Measurements from ENCODE around the gene RNF130. TPM values are rescaled to one million over a fixed set of nuclear protein-coding genes. Genes with fewer than 3 reads are reported as not detected.
"Not testable (repeated sequence)": the region's sequence is repeated elsewhere in the genome, so short reads cannot be mapped to it uniquely, and the experiment has no call there.

RNF130 gene
- total RNA-seq, 4 donors from 2014 or later, result 24.4 to 63.3 (median 36.2) TPM

GRCh38 chr5:180020176-180020575 is 51.4 kb downstream of the RNF130 start:
- no peak for DNase-seq (ENCODE audit: low spot score in 2 of 2)
- no peak for TF ChIP-seq POLR2A (IDR thresholded peaks at IDR 0.05)
- TF ChIP-seq, protein P1, sequence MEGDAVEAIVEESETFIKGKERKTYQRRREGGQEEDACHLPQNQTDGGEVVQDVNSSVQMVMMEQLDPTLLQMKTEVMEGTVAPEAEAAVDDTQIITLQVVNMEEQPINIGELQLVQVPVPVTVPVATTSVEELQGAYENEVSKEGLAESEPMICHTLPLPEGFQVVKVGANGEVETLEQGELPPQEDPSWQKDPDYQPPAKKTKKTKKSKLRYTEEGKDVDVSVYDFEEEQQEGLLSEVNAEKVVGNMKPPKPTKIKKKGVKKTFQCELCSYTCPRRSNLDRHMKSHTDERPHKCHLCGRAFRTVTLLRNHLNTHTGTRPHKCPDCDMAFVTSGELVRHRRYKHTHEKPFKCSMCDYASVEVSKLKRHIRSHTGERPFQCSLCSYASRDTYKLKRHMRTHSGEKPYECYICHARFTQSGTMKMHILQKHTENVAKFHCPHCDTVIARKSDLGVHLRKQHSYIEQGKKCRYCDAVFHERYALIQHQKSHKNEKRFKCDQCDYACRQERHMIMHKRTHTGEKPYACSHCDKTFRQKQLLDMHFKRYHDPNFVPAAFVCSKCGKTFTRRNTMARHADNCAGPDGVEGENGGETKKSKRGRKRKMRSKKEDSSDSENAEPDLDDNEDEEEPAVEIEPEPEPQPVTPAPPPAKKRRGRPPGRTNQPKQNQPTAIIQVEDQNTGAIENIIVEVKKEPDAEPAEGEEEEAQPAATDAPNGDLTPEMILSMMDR (IDR thresholded peaks at IDR 0.05), result no peak
- WGBS, 2 donors, result 92 to 98% methylated on average over 14 of the region's 15 CpGs
- intact Hi-C loops (cut with DNase I; ENCODE audit: low total_unique reads), result no loop called here
- no peak overlapping the region for H3K4me3 ChIP-seq (ENCODE audit: low read depth, poor library complexity, severe bottlenecking)

DNA sequence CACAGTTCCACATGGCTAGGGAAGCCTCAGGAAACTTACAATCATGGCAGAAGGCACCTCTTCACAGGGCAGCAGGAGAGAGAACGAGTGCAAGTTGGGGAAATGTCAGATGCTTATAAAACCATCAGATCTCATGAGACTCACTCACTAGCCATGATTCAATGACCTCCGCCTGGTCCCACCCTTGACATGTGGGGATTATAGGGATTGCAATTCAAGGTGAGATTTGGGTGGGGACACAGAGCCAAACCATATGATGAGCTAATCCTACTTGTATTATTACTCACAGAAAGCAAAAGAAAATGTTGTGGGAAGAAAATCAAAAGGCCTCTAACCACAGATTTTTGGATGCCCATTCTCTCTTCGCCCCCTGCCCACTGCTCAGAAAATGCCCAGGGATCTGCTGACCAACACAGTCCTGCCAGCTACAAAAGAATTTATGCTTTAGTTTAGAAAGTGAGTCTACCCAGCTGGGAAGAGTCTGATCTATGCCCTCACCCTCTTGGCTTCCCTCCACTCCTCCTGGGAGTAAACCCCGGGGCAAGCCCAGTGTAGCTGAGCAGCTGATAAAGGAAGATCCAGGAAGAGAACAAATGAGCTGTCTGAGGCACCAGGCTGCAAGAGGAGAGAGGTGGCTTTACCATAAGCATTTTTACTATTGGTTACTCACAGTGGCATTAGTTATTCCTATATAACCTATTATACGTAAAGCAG is 53.1 kb downstream of the RNF130 start:
- TF ChIP-seq, protein P1 (IDR thresholded peaks at IDR 0.05), result no peak
- TF ChIP-seq POLR2A (IDR thresholded peaks at IDR 0.05), result no peak
- intact Hi-C loops (cut with DNase I; ENCODE audit: low total_unique reads), result no loop called here
- no peak overlapping the region for H3K4me3 ChIP-seq (ENCODE audit: low read depth, poor library complexity, severe bottlenecking)
- DNase-seq (ENCODE audit: low spot score in 2 of 2), result no peak
- WGBS, 2 donors, result 91 to 97% methylated on average over 5 of the region's 5 CpGs

GRCh38 chr5:180015523-180015922 is 56.0 kb downstream of the RNF130 start:
- intact Hi-C loops (cut with DNase I; ENCODE audit: low total_unique reads); DNase-seq (ENCODE audit: low spot score in 2 of 2); H3K4me3 ChIP-seq (ENCODE audit: low read depth, poor library complexity, severe bottlenecking): not testable (repeated sequence)
- 80 to 100% methylated on average over 1 of the region's 1 CpG for WGBS, 2 donors

- TF ChIP-seq, protein P1 (IDR thresholded peaks at IDR 0.05), result no peak
- no peak for TF ChIP-seq POLR2A (IDR thresholded peaks at IDR 0.05)
- no peak overlapping the region for H3K4me3 ChIP-seq (ENCODE audit: low read depth, poor library complexity, severe bottlenecking)
- DNase-seq (ENCODE audit: low spot score in 2 of 2), result no peak
- intact Hi-C loops (cut with DNase I; ENCODE audit: low total_unique reads), result no loop called here
- 59 to 67% methylated on average over 1 of the region's 1 CpG for WGBS, 2 donors
Measured at GRCh38 chr5:180013678-180014077, 57.9 kb downstream of the RNF130 start.

DNA sequence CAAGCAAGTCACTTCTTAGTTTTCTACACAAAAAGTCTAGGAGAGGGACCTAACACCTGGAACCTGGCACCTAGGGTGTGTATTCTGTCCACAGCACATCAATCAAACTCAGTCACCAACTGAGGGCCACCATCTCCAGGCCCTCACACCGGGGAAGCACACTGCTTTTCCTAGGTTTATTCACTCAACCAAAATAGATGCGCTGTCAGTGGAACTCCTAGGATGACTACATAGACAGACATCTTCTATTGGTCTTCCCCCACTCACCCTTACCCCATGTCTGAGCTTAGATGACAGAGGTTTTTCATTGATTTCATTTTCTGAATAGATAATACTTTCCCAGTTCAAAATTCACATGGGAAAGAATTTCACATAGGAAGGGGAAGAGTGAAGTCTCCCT is 59.2 kb downstream of the RNF130 start:
- 43 to 70% methylated on average over 2 of the region's 2 CpGs for WGBS, 2 donors
- intact Hi-C loops (cut with DNase I; ENCODE audit: low total_unique reads), result no loop called here
- no peak overlapping the region for H3K4me3 ChIP-seq (ENCODE audit: low read depth, poor library complexity, severe bottlenecking)
- DNase-seq (ENCODE audit: low spot score in 2 of 2), result no peak
- TF ChIP-seq, protein P1 (IDR thresholded peaks at IDR 0.05), result no peak
- no peak for TF ChIP-seq POLR2A (IDR thresholded peaks at IDR 0.05)

GRCh38 chr5:180010636-180011035 is 60.9 kb downstream of the RNF130 start:
- no peak overlapping the region for H3K4me3 ChIP-seq (ENCODE audit: low read depth, poor library complexity, severe bottlenecking)
- TF ChIP-seq, protein P1 (IDR thresholded peaks at IDR 0.05), result no peak
- no peak for TF ChIP-seq POLR2A (IDR thresholded peaks at IDR 0.05)
- 87 to 92% methylated on average over 3 of the region's 3 CpGs for WGBS, 2 donors
- DNase-seq (ENCODE audit: low spot score in 2 of 2), result no peak
- intact Hi-C loops (cut with DNase I; ENCODE audit: low total_unique reads), result no loop called here

Measured in lower leg skin (tissue), 4 donors.